Astrocyte (in vitro differentiated cells and primary cell): ENCODE measurements around the gene ABCA1. TPM values are rescaled to one million over a fixed set of nuclear protein-coding genes. Genes with fewer than 3 reads are reported as not detected.

Experiments
- DNase-seq: peaks from one replicate; pipeline ENCODE4 v3.0.0-alpha.2; 2010; ENCODE audit warnings: low read depth
- FAIRE-seq: peaks from 2 replicates; lab custom pipeline; 2011; peaks lifted over from hg19 to GRCh38; lab: Jason Lieb, UNC
- H2AFZ ChIP-seq: 2 replicates; pipeline ENCODE4 v1.6.0; 2012; ENCODE audit warnings: low read depth, low read length, inconsistent platforms
- H3K27ac ChIP-seq: 2 replicates; pipeline ENCODE4 v1.5.1; 2011; ENCODE audit warnings: low read depth, low read length, inconsistent platforms
- H3K27me3 ChIP-seq: 2 replicates; pipeline ENCODE4 v1.6.0; 2011; ENCODE audit warnings: low read length, inconsistent platforms; ENCODE audit not compliant: insufficient read depth
- H3K36me3 ChIP-seq: 2 replicates; pipeline ENCODE4 v1.5.1; 2011; ENCODE audit warnings: low read length, inconsistent platforms; ENCODE audit not compliant: insufficient read depth
- H3K4me1 ChIP-seq: 2 replicates; pipeline ENCODE4 v1.5.1; 2011; ENCODE audit warnings: low read length, inconsistent platforms; ENCODE audit not compliant: insufficient read depth
- H3K4me2 ChIP-seq: 2 replicates; pipeline ENCODE4 v1.6.0; 2012; ENCODE audit warnings: low read length, inconsistent platforms
- H3K4me3 ChIP-seq: 2 replicates; pipeline ENCODE4 v1.5.1; 2011; ENCODE audit warnings: low read depth, mild to moderate bottlenecking, low read length, inconsistent platforms; ENCODE audit not compliant: insufficient read depth
- H3K79me2 ChIP-seq: 2 replicates; pipeline ENCODE4 v1.6.0; 2012; ENCODE audit warnings: mild to moderate bottlenecking, low read length, inconsistent platforms; ENCODE audit not compliant: insufficient read depth
- H3K9ac ChIP-seq: 2 replicates; pipeline ENCODE4 v1.6.0; 2012; ENCODE audit warnings: mild to moderate bottlenecking, low read length, inconsistent platforms
- H3K9me3 ChIP-seq: 2 replicates; pipeline ENCODE4 v1.5.1; 2012; ENCODE audit warnings: low read depth, mild to moderate bottlenecking, low read length, inconsistent platforms; ENCODE audit not compliant: insufficient read depth
- H4K20me1 ChIP-seq: 2 replicates; pipeline ENCODE4 v1.6.0; 2012; ENCODE audit warnings: low read length, inconsistent platforms; ENCODE audit not compliant: insufficient read depth
- H3K27ac Mint-ChIP-seq: one replicate; pipeline ENCODE4 v1.8.0; 2021; ENCODE audit warnings: mild to moderate bottlenecking, mixed read lengths; ENCODE audit not compliant: unreplicated experiment
- H3K27me3 Mint-ChIP-seq: one replicate; pipeline ENCODE4 v1.8.0; 2021; ENCODE audit warnings: low read depth, mixed read lengths; ENCODE audit not compliant: unreplicated experiment
- H3K36me3 Mint-ChIP-seq: one replicate; pipeline ENCODE4 v1.8.0; 2021; ENCODE audit warnings: low read depth, mixed read lengths; ENCODE audit not compliant: unreplicated experiment
- H3K4me1 Mint-ChIP-seq: one replicate; pipeline ENCODE4 v1.8.0; 2021; ENCODE audit warnings: low read depth, mixed read lengths; ENCODE audit not compliant: unreplicated experiment
- H3K4me3 Mint-ChIP-seq: one replicate; pipeline ENCODE4 v1.8.0; 2021; ENCODE audit warnings: mild to moderate bottlenecking, moderate library complexity, mixed read lengths; ENCODE audit not compliant: unreplicated experiment
- H3K9me3 Mint-ChIP-seq: one replicate; pipeline ENCODE4 v1.8.0; 2021; ENCODE audit warnings: mild to moderate bottlenecking, mixed read lengths; ENCODE audit not compliant: unreplicated experiment
- CTCF ChIP-seq: IDR thresholded peaks from 2 replicates; pipeline ENCODE4 v1.5.1; 2011; ENCODE audit warnings: low read depth, mild to moderate bottlenecking, inconsistent platforms, low read length, moderate library complexity; ENCODE audit not compliant: insufficient read depth
- EZH2 ChIP-seq: IDR thresholded peaks from 2 replicates; pipeline ENCODE4 v1.6.1; 2012; ENCODE audit warnings: mild to moderate bottlenecking, low read length, inconsistent platforms; ENCODE audit not compliant: insufficient read depth
- total RNA-seq: library from RNA; stranded (reverse); gene quantifications from 2 replicates; pipeline ENCODE4 v1.2.1, GENCODE V29; 2021

The ABCA1 gene
- total RNA-seq, 1 donor from 2014 or later, result 109 TPM

DNA sequence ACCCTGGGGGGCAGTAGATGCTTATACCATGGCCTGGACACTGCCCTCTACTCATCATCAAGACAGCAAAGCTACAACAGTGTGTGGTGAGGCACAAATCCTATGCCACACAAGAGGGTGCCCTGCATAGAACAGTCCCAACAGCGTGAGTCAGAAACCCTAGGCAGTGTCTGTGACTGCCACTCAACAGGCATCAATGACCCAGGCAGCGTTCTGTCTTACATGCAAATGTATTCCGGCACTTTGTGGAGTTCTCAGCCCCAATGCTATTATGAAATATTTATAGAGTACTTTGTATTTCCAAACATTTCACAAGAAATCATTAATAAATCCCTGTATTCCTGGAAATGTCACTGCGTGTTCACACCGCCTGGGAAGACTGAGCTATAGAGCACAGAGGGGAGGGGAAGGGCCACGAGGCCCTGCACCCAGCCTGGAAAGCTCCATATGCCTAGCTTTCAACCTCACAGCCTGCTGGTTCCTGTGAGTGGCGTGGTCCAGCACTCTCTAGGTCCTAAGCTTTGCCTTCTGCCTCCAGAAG, 86.3 kb downstream of the ABCA1 start:
- H3K36me3 Mint-ChIP-seq, result peaks cover 46% of the 10 kb centered on the region

GRCh38 chr9:104838958-104839357, 89.0 kb downstream of the ABCA1 start:
- Mint-ChIP-seq H3K4me1 (peaks cover 35% of the 10 kb centered on the region), H3K4me3 (no peak overlapping the region), H3K9me3 (peaks cover 4% of the 10 kb centered on the region), H3K27me3 (no peaks in the 10 kb centered on the region), H3K36me3 (peaks cover 54% of the 10 kb centered on the region), H3K27ac (no peak overlapping the region)
- no peaks in the 10 kb centered on the region for H3K9me3 ChIP-seq
- H3K27me3 ChIP-seq, result no peaks in the 10 kb centered on the region
- H3K36me3 ChIP-seq, result peaks cover 19% of the 10 kb centered on the region
- no peaks in the 10 kb centered on the region for H3K79me2 ChIP-seq
- H3K4me1 ChIP-seq, result peaks cover 11% of the 10 kb centered on the region
- no peak overlapping the region for H3K9ac ChIP-seq
- DNase-seq (no peak), FAIRE-seq (no peak)
- peaks cover 27% of the 10 kb centered on the region for H4K20me1 ChIP-seq
- no peak overlapping the region for H3K4me2 ChIP-seq
- no peak overlapping the region for H2AFZ ChIP-seq
- no peak overlapping the region for H3K27ac ChIP-seq
- TF ChIP-seq EZH2 (no peak), CTCF (no peak)
- H3K4me3 ChIP-seq, result no peak overlapping the region

More for the DNA sequence above, 86.3 kb downstream of the ABCA1 start:
- Histone ChIP-seq H3K27ac (no peak overlapping the region), H3K79me2 (no peaks in the 10 kb centered on the region), H3K4me1 (peaks cover 5% of the 10 kb centered on the region), H3K36me3 (peaks cover 14% of the 10 kb centered on the region), H3K9ac (no peak overlapping the region), H2AFZ (no peak overlapping the region), H3K9me3 (no peaks in the 10 kb centered on the region), H3K27me3 (no peaks in the 10 kb centered on the region), H3K4me2 (no peak overlapping the region), H4K20me1 (peaks cover 31% of the 10 kb centered on the region), H3K4me3 (no peak overlapping the region)
- no peak overlapping the region for H3K4me3 Mint-ChIP-seq
- no peak for TF ChIP-seq EZH2
- TF ChIP-seq CTCF, result no peak
- no peak for DNase-seq
- H3K4me1 Mint-ChIP-seq, result peaks cover 17% of the 10 kb centered on the region
- H3K9me3 Mint-ChIP-seq, result peaks cover 4% of the 10 kb centered on the region
- no peak overlapping the region for H3K27ac Mint-ChIP-seq
- H3K27me3 Mint-ChIP-seq, result no peaks in the 10 kb centered on the region
- no peak for FAIRE-seq

DNA sequence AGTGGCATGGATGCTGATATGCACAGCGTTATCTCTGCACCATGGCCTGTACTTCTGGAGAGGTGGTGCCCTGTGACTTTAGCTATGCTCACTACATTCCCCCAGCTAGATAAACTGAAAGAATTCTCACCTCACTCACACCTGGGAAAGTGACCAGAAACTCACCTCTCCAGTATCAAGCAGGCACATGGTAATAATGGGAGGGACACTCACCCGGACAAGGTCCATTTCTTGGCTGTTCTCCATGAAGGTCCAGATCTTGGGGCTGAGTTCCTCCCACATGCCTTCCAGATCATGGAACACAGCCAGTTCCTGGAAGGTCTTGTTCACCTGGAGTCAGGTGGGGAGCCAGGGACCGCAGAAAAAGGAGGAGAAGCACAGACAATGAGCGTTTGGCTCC, 91.2 kb downstream of the ABCA1 start:
- Histone ChIP-seq H3K4me3 (no peak overlapping the region), H3K4me2 (no peak overlapping the region), H3K4me1 (peaks cover 8% of the 10 kb centered on the region), H3K9ac (no peak overlapping the region), H3K79me2 (no peaks in the 10 kb centered on the region), H3K27ac (no peak overlapping the region), H3K36me3 (peaks cover 27% of the 10 kb centered on the region), H3K9me3 (no peaks in the 10 kb centered on the region), H3K27me3 (no peaks in the 10 kb centered on the region), H2AFZ (no peak overlapping the region), H4K20me1 (peaks cover 9% of the 10 kb centered on the region)
- H3K4me1 Mint-ChIP-seq, result peaks cover 27% of the 10 kb centered on the region
- H3K36me3 Mint-ChIP-seq, result peaks cover 40% of the 10 kb centered on the region
- no peaks in the 10 kb centered on the region for H3K27me3 Mint-ChIP-seq
- H3K9me3 Mint-ChIP-seq, result no peaks in the 10 kb centered on the region
- H3K27ac Mint-ChIP-seq, result no peak overlapping the region
- FAIRE-seq (no peak), DNase-seq (no peak)
- no peak overlapping the region for H3K4me3 Mint-ChIP-seq
- TF ChIP-seq EZH2 (no peak), CTCF (no peak)
